Raji (cell line): ENCODE data around the gene CHRM4.

ENCODE experiments used
- POLR2A ChIP-seq: IDR thresholded peaks from 2 replicates; pipeline ENCODE4 v1.6.1; 2011; ENCODE audit warnings: low read depth, low read length, control low read depth; ENCODE audit not compliant: insufficient read depth

Gene CHRM4

GRCh38 chr11:46391578-46392420, at the start of gene CHRM4:
Gene CHRM4 (minus strand): TSS chr11:46391776. CDS start chr11:46386557, 5,219 bp downstream.
- TF ChIP-seq POLR2A = no peak

- no peak for TF ChIP-seq POLR2A
Observed at GRCh38 chr11:46438211-46438610, 46.6 kb upstream of the CHRM4 start.

- TF ChIP-seq POLR2A = no peak
Observed at GRCh38 chr11:46437122-46437689, 45.6 kb upstream of the CHRM4 start.

- no peak for TF ChIP-seq POLR2A
Observed at GRCh38 chr11:46436113-46436512, 44.5 kb upstream of the CHRM4 start.

- TF ChIP-seq POLR2A = no peak
Observed at GRCh38 chr11:46435679-46436078, 44.1 kb upstream of the CHRM4 start.

GRCh38 chr11:46431211-46431610, 39.6 kb upstream of the CHRM4 start:
- no peak for TF ChIP-seq POLR2A

GRCh38 chr11:46429717-46430116, 38.1 kb upstream of the CHRM4 start:
- TF ChIP-seq POLR2A = no peak

- TF ChIP-seq POLR2A = no peak
Observed at GRCh38 chr11:46427364-46427763, 35.8 kb upstream of the CHRM4 start.

- TF ChIP-seq POLR2A = no peak
Observed at GRCh38 chr11:46426233-46426991, 34.8 kb upstream of the CHRM4 start.

GRCh38 chr11:46422588-46422987, 31.0 kb upstream of the CHRM4 start:
- no peak for TF ChIP-seq POLR2A

- TF ChIP-seq POLR2A = no peak
Observed at GRCh38 chr11:46421257-46421880, 29.8 kb upstream of the CHRM4 start.

GRCh38 chr11:46420513-46420912, 28.9 kb upstream of the CHRM4 start:
- no peak for TF ChIP-seq POLR2A

- TF ChIP-seq POLR2A = no peak
Observed at GRCh38 chr11:46418751-46419150, 27.2 kb upstream of the CHRM4 start.

GRCh38 chr11:46417711-46418110, 26.1 kb upstream of the CHRM4 start:
- TF ChIP-seq POLR2A = no peak

- TF ChIP-seq POLR2A = no peak
Observed at GRCh38 chr11:46414879-46415278, 23.3 kb upstream of the CHRM4 start.
